A549 (cell line): ENCODE measurements around the gene SNAPIN. TPM values are rescaled to one million over a fixed set of nuclear protein-coding genes. Genes with fewer than 3 reads are reported as not detected.

Source experiments
- ATAC-seq, 2 experiments: fragments of 200-7000 bp in 1 of 2; fragments of >200 bp in 1 of 2; cut with Nextera tagmentation in 1 of 2; cut with Tn5 transposase in 1 of 2; 3 replicates each; pipeline versions ENCODE4 v1.8.0 to v1.9.1; 2018 to 2020; ENCODE audit warnings: mild to moderate bottlenecking in 1 of 2, moderate library complexity in 1 of 2
- CTCF ChIA-PET: fragments of 300-600 bp; sonication (Branson Sonifier 250); formaldehyde crosslinking; extraction: SDS; loops from one replicate; lab custom pipeline; 2021; ENCODE audit warnings: antibody characterized with exemption, inconsistent platforms; lab: Yijun Ruan, JAX
- POLR2A ChIA-PET: fragments of 350-600 bp; formaldehyde crosslinking; extraction: SDS; loops from one replicate; lab custom pipeline; 2021; ENCODE audit warnings: antibody characterized with exemption, inconsistent platforms; lab: Yijun Ruan, JAX
- DNase-seq, 2 experiments: peaks; one replicate each; pipeline versions ENCODE4 v3.0.0 to v3.0.0-alpha.2; 2011 to 2016; ENCODE audit warnings: low read depth in 1 of 2, low spot score in 1 of 2
- FAIRE-seq: peaks from 2 replicates; lab custom pipeline; 2011; peaks lifted over from hg19 to GRCh38; lab: Jason Lieb, UNC
- H3K27ac ChIP-seq, 2 experiments: fragments of >200 bp; sonication (Bioruptor Twin); formaldehyde crosslinking; 3 replicates each; pipeline ENCODE4 v1.5.1; 2016 to 2017
- H3K4me1 ChIP-seq: fragments of >200 bp; sonication (Bioruptor Twin); formaldehyde crosslinking; 3 replicates; pipeline ENCODE4 v1.6.1; 2016
- H3K4me2 ChIP-seq: fragments of >200 bp; sonication (Bioruptor Twin); formaldehyde crosslinking; 3 replicates; pipeline ENCODE4 v1.6.1; 2016
- H3K4me3 ChIP-seq: fragments of >200 bp; sonication (Bioruptor Twin); formaldehyde crosslinking; 3 replicates; pipeline ENCODE4 v1.5.1; 2016
- H3K9me3 ChIP-seq: fragments of >200 bp; sonication (Bioruptor Twin); formaldehyde crosslinking; 3 replicates; pipeline ENCODE4 v1.6.1; 2016
- BCL3 ChIP-seq: fragments of >200 bp; sonication (Bioruptor Twin); formaldehyde crosslinking; IDR thresholded peaks from 3 replicates; pipeline ENCODE4 v1.6.1; 2016
- CBX2 ChIP-seq: fragments of 200-600 bp; sonication (generic); IDR thresholded peaks from 2 replicates; pipeline ENCODE4 v1.6.1; 2016; ENCODE audit warnings: low read depth, mild to moderate bottlenecking, borderline replicate concordance
- CEBPB ChIP-seq, 2 experiments: fragments of >200 bp in 1 of 2; sonication (Bioruptor Twin) in 1 of 2; formaldehyde crosslinking in 1 of 2; IDR thresholded peaks; 2 replicates each; pipeline ENCODE4 v1.6.1; 2012 to 2016
- CHD2 ChIP-seq: fragments of 150-350 bp; IDR thresholded peaks from 2 replicates; pipeline ENCODE4 v1.6.1; 2014; ENCODE audit warnings: low read length; ENCODE audit not compliant: partially characterized antibody
- CTCF ChIP-seq: fragments of >200 bp; sonication (Bioruptor Twin); formaldehyde crosslinking; IDR thresholded peaks from 3 replicates; pipeline ENCODE4 v1.5.1; 2016
- EHF ChIP-seq: fragments of 250-450 bp; sonication (Bioruptor Pico); IDR thresholded peaks from 2 replicates; pipeline ENCODE4 v1.5.0; 2020; ENCODE audit warnings: mild to moderate bottlenecking
- FOSL2 ChIP-seq, 2 experiments: fragments of 450-650 bp in 1 of 2; fragments of >200 bp in 1 of 2; sonication (Bioruptor Twin) in 1 of 2; formaldehyde crosslinking; IDR thresholded peaks; 2 replicates each; pipeline versions ENCODE4 v1.5.0 to v1.6.1; 2016 to 2020; ENCODE audit warnings: mild to moderate bottlenecking in 1 of 2, moderate library complexity in 1 of 2
- HOXB13 ChIP-seq: fragments of 250-450 bp; sonication (Bioruptor Pico); IDR thresholded peaks from 2 replicates; pipeline ENCODE4 v1.5.0; 2020; ENCODE audit warnings: low read depth, mild to moderate bottlenecking, moderate library complexity
- HOXB5 ChIP-seq: fragments of 250-450 bp; sonication (Bioruptor Pico); IDR thresholded peaks from 2 replicates; pipeline ENCODE4 v1.5.0; 2020; ENCODE audit warnings: mild to moderate bottlenecking, moderate library complexity
- MAFK ChIP-seq: fragments of 450-650 bp; IDR thresholded peaks from 2 replicates; pipeline ENCODE4 v1.6.1; 2014; ENCODE audit not compliant: partially characterized antibody
- MAZ ChIP-seq: fragments of 150-350 bp; IDR thresholded peaks from 2 replicates; pipeline ENCODE4 v1.6.1; 2014; ENCODE audit warnings: antibody characterized with exemption, low read depth, low read length, borderline replicate concordance
- MYC ChIP-seq: IDR thresholded peaks from 2 replicates; pipeline ENCODE4 v1.6.1; 2012; ENCODE audit warnings: mild to moderate bottlenecking, inconsistent platforms, low read length, improper control_type of control experiment, borderline replicate concordance
- POLR2A ChIP-seq: IDR thresholded peaks from 2 replicates; pipeline ENCODE4 v1.6.1; 2012; ENCODE audit warnings: mild to moderate bottlenecking, low read length
- RFX5 ChIP-seq: fragments of 450-650 bp; IDR thresholded peaks from 2 replicates; pipeline ENCODE4 v1.7.1; 2014; ENCODE audit warnings: antibody characterized with exemption, mild to moderate bottlenecking, moderate library complexity
- RNF2 ChIP-seq: fragments of 200-600 bp; sonication (generic); IDR thresholded peaks from 2 replicates; pipeline ENCODE4 v1.6.1; 2016; ENCODE audit warnings: low read depth, mild to moderate bottlenecking, antibody characterized with exemption, moderate library complexity, borderline replicate concordance
- SMC3 ChIP-seq: fragments of >200 bp; sonication (Bioruptor Twin); formaldehyde crosslinking; IDR thresholded peaks from 3 replicates; pipeline ENCODE4 v1.6.1; 2018; ENCODE audit warnings: inconsistent platforms
- TFCP2L1 ChIP-seq: fragments of 250-450 bp; sonication (Bioruptor Pico); IDR thresholded peaks from 2 replicates; pipeline ENCODE4 v1.5.0; 2021; ENCODE audit warnings: mild to moderate bottlenecking
- TP53 ChIP-seq: fragments of 250-450 bp; sonication (Bioruptor Pico); IDR thresholded peaks from 2 replicates; pipeline ENCODE4 v1.5.0; 2021; ENCODE audit warnings: mild to moderate bottlenecking, moderate library complexity
- ZC3H11A ChIP-seq: fragments of 450-650 bp; IDR thresholded peaks from 2 replicates; pipeline ENCODE4 v1.6.1; 2014; ENCODE audit warnings: antibody characterized with exemption, mild to moderate bottlenecking
- ZFP36 ChIP-seq: fragments of 450-650 bp; IDR thresholded peaks from 2 replicates; pipeline ENCODE4 v1.6.1; 2014; ENCODE audit warnings: borderline replicate concordance; ENCODE audit not compliant: partially characterized antibody
- WGBS: methylation state at CpG from one replicate; pipeline ENCODE4 v1.1.6; 2017; ENCODE audit errors: missing lambda C conversion rate; 5-methylcytosine and 5-hydroxymethylcytosine counted together
- polyA plus RNA-seq, 4 experiments: library from polyadenylated mRNA; depleted of rRNA in 3 of 4; stranded (reverse); fragments of >200 nt; fragmentation: RNase III in 1 of 4; extraction: RNeasy Plus Mini Kit Qiagen cat#74134 plus additional on column Dnase treatment in 1 of 4; gene quantifications; 2 replicates in 3 of 4; 3 replicates in 1 of 4; pipeline ENCODE4 v1.2.3, GENCODE V29; 2011 to 2017

SNAPIN gene
- polyA plus RNA-seq, 2 of the 4 experiments (the other 2 are of a cell fraction), result 52.6 to 71.4 TPM

GRCh38 chr1:153609585-153609907 is 49.0 kb upstream of the SNAPIN start:
- Histone ChIP-seq H3K27ac (peak overlapping the region; percentile 91 to 96), H3K4me2 (peak overlapping the region; percentile 96), H3K4me1 (peaks cover 49% of the 10 kb centered on the region), H3K9me3 (no peaks in the 10 kb centered on the region), H3K4me3 (peak overlapping the region; percentile 45; the same call in 2 of the 3 replicates)
- WGBS, result 21% methylated on average over 6 of the region's 6 CpGs
- ChIA-PET POLR2A (interaction anchor here (0.6 to 4.7 kb wide), 3 partner anchors 18 to 67 kb away, joined by 3 to 39 read pairs (median 6); partner anchors contain the start of genes CHTOP and S100A13), CTCF (interaction anchor here (1.7 to 7.9 kb wide), 3 partner anchors 17 to 37 kb away, joined by 3 to 57 read pairs (median 33); partner anchors contain the start of genes S100A1 and S100A13)
- DNase-seq (no peak), ATAC-seq (peak in 1 of 2 experiments; percentile 6; a peak in 1 of 6 replicates), FAIRE-seq (no peak)
- TF ChIP-seq HOXB13 (CRISPR knock-in tag), result no peak
- TF ChIP-seq TP53, result no peak
- no peak for TF ChIP-seq MAZ
- no peak for TF ChIP-seq SMC3
- TF ChIP-seq ZFP36, result no peak
- no peak for TF ChIP-seq CTCF
- TF ChIP-seq CHD2, result no peak
- no peak for TF ChIP-seq HOXB5 (CRISPR knock-in tag)
- TF ChIP-seq TFCP2L1, result no peak
- TF ChIP-seq EHF (CRISPR knock-in tag), result no peak
- TF ChIP-seq ZC3H11A, result no peak
- no peak for TF ChIP-seq BCL3

- FAIRE-seq, result no peak
- TF ChIP-seq CBX2 (no peak), FOSL2 (IDR thresholded peaks at IDR 0.05) (no peak), FOSL2 (CRISPR knock-in tag; IDR thresholded peaks at IDR 0.05) (peak; percentile 25; the same call in 1 of the 2 replicates), POLR2A (no peak), MYC (no peak), RNF2 (no peak), MAFK (no peak), RFX5 (no peak)
- POLR2A ChIA-PET, result interaction anchor here (1.5 to 4.7 kb wide), 2 partner anchors 17 to 24 kb away, joined by 6 to 39 read pairs; partner anchors contain the start of genes CHTOP and S100A13
- CTCF ChIA-PET, result interaction anchor here (0.9 to 7.9 kb wide), 7 partner anchors 10 to 258 kb away, joined by 3 to 57 read pairs (median 5); partner anchors contain the start of genes S100A1 and S100A13
- DNase-seq, result peak in 1 of 2 experiments; percentile 29
- ATAC-seq, result no peak
- 29% methylated on average over 4 of the region's 4 CpGs for WGBS
- Histone ChIP-seq H3K4me3 (peak overlapping the region; percentile 68; the same call in 2 of the 3 replicates), H3K27ac (peak overlapping the region; percentile 91 to 96), H3K4me1 (peaks cover 50% of the 10 kb centered on the region), H3K4me2 (peak overlapping the region; percentile 96), H3K9me3 (no peaks in the 10 kb centered on the region)
These were observed 48.2 kb upstream of the SNAPIN start for GRCh38 chr1:153610334-153610733.

GRCh38 chr1:153610811-153611301 is 47.6 kb upstream of the SNAPIN start:
- peaks cover 50% of the 10 kb centered on the region for H3K4me1 ChIP-seq
- no peak for ATAC-seq
- peak overlapping the region; percentile 68 for H3K4me3 ChIP-seq
- peak in 1 of 2 experiments; percentile 31 for DNase-seq
- peak overlapping the region; percentile 91 to 96 for H3K27ac ChIP-seq
- no peak for FAIRE-seq
- 45% methylated on average over 4 of the region's 7 CpGs for WGBS
- ChIA-PET CTCF (interaction anchor here (0.9 to 7.9 kb wide), 7 partner anchors 11 to 259 kb away, joined by 3 to 57 read pairs (median 5); partner anchors contain the start of genes S100A1 and S100A13), POLR2A (interaction anchor here (4.7 kb wide), 1 partner anchor 16 kb away, joined by 39 read pairs; the partner anchor contains the start of gene S100A13)
- peak overlapping the region; percentile 96 for H3K4me2 ChIP-seq
- no peak for TF ChIP-seq SMC3
- TF ChIP-seq CEBPB (IDR thresholded peaks at IDR 0.05), result peak in 1 of 2 experiments; percentile 41; a peak in 1 of 4 replicates
- no peaks in the 10 kb centered on the region for H3K9me3 ChIP-seq
